A673 (cell line): ENCODE results near the gene CFAP100. TPM values are rescaled to one million over a fixed set of nuclear protein-coding genes. Genes with fewer than 3 reads are reported as not detected.

ENCODE experiments used
- BruUV-seq: library from RNA; stranded (reverse); fragments of 400-500 nt; replicated peaks from 2 replicates; lab custom pipeline; 2021; lab: Mats Ljungman, UMichigan
- CTCF ChIA-PET: fragments of 300-600 bp; sonication (Branson Sonifier 250); formaldehyde crosslinking; loops from one replicate; lab custom pipeline; 2022; ENCODE audit warnings: antibody characterized with exemption; lab: Charles Lee
- POLR2A ChIA-PET: fragments of 300-600 bp; sonication (Branson Sonifier 250); formaldehyde crosslinking; loops from one replicate; lab custom pipeline; 2022; ENCODE audit warnings: antibody characterized with exemption; ENCODE audit not compliant: low non-redundant PET; lab: Charles Lee
- DNase-seq: peaks from one replicate; pipeline ENCODE4 v3.0.0-alpha.2; 2015; ENCODE audit warnings: low spot score
- H3K27ac ChIP-seq: fragments of 200-600 bp; sonication (generic); 2 replicates; pipeline ENCODE4 v1.5.1; 2016; ENCODE audit warnings: mixed run types, low read depth, mild to moderate bottlenecking, mixed read lengths, antibody characterized with exemption, low read length; ENCODE audit not compliant: poor library complexity, severe bottlenecking
- H3K27me3 ChIP-seq: fragments of 200-600 bp; sonication (generic); replicated peaks from 2 replicates; pipeline ENCODE4 v1.6.1; 2017; ENCODE audit warnings: mixed run types, low read depth, mild to moderate bottlenecking, mixed read lengths, antibody characterized with exemption, low read length; ENCODE audit not compliant: insufficient read depth, poor library complexity
- H3K36me3 ChIP-seq: fragments of 200-600 bp; sonication (generic); 2 replicates; pipeline ENCODE4 v1.6.1; 2016; ENCODE audit warnings: mixed run types, mild to moderate bottlenecking, mixed read lengths, antibody characterized with exemption, low read length; ENCODE audit not compliant: insufficient read depth, poor library complexity, severe bottlenecking
- H3K4me1 ChIP-seq: fragments of 200-600 bp; sonication (generic); 2 replicates; pipeline ENCODE4 v1.6.1; 2017; ENCODE audit warnings: mixed run types, mild to moderate bottlenecking, mixed read lengths, antibody characterized with exemption, low read length; ENCODE audit not compliant: insufficient read depth, poor library complexity, severe bottlenecking
- H3K4me3 ChIP-seq: fragments of 200-600 bp; sonication (generic); 2 replicates; pipeline ENCODE4 v1.5.1; 2016; ENCODE audit warnings: low read depth, mixed run types, mild to moderate bottlenecking, mixed read lengths, low read length; ENCODE audit not compliant: poor library complexity, severe bottlenecking
- H3K9me3 ChIP-seq: fragments of 200-600 bp; sonication (generic); 2 replicates; pipeline ENCODE4 v1.6.1; 2016; ENCODE audit warnings: mixed run types, low read depth, mild to moderate bottlenecking, mixed read lengths, antibody characterized with exemption, low read length; ENCODE audit not compliant: poor library complexity, severe bottlenecking
- CTCF ChIP-seq: fragments of 300-800, 200-600 bp; sonication (generic); conservative IDR thresholded peaks from 2 replicates; pipeline ENCODE4 v1.5.1; 2017; ENCODE audit warnings: low read depth, mild to moderate bottlenecking, antibody characterized with exemption, low read length, moderate library complexity, mixed read lengths
- EZH2 ChIP-seq: fragments of 200-600 bp; sonication (generic); IDR thresholded peaks from 2 replicates; pipeline ENCODE4 v1.6.1; 2017; ENCODE audit warnings: borderline replicate concordance, low read depth, mild to moderate bottlenecking, mixed read lengths, antibody characterized with exemption, low read length; ENCODE audit not compliant: poor library complexity, severe bottlenecking
- intact Hi-C: fragments of 100-400 bp; cut with micrococcal nuclease; formaldehyde crosslinking; loops from one replicate; pipeline ENCODE4 v1.10.0; 2022; ENCODE audit not compliant: unreplicated experiment
- total RNA-seq: library from RNA; stranded (reverse); gene quantifications from 2 replicates; pipeline ENCODE4 v1.2.3, GENCODE V29; 2021

Gene CFAP100
- total RNA-seq, 1 experiment from 2014 or later, result not detected

- intact Hi-C loops, result no loop called here
- POLR2A ChIA-PET, result no interaction called here
- TF ChIP-seq EZH2 (no peak), CTCF (no peak)
- no peak for DNase-seq
- CTCF ChIA-PET, result no interaction called here
- Histone ChIP-seq H3K36me3 (peaks cover 94% of the 10 kb centered on the region), H3K27me3 (no peaks in the 10 kb centered on the region), H3K27ac (no peak overlapping the region), H3K9me3 (no peaks in the 10 kb centered on the region), H3K4me3 (no peak overlapping the region), H3K4me1 (no peaks in the 10 kb centered on the region)
- TSS peak; percentile 7 for BruUV-seq
Measured at GRCh38 chr3:126459111-126459762, 64.5 kb downstream of the CFAP100 start.

GRCh38 chr3:126459763-126460127 lies 65.0 kb downstream of the CFAP100 start:
- no peak overlapping the region for H3K27ac ChIP-seq
- TF ChIP-seq EZH2 (no peak), CTCF (no peak)
- H3K4me1 ChIP-seq, result no peaks in the 10 kb centered on the region
- H3K9me3 ChIP-seq, result no peaks in the 10 kb centered on the region
- ChIA-PET CTCF (no interaction called here), POLR2A (no interaction called here)
- intact Hi-C loops, result no loop called here
- H3K4me3 ChIP-seq, result no peak overlapping the region
- BruUV-seq, result no TSS peak
- DNase-seq, result no peak
- H3K36me3 ChIP-seq, result peaks cover 95% of the 10 kb centered on the region
- no peaks in the 10 kb centered on the region for H3K27me3 ChIP-seq

- CTCF ChIA-PET, result no interaction called here
- H3K9me3 ChIP-seq, result no peaks in the 10 kb centered on the region
- no peaks in the 10 kb centered on the region for H3K4me1 ChIP-seq
- peaks cover 95% of the 10 kb centered on the region for H3K36me3 ChIP-seq
- no peak for DNase-seq
- H3K27ac ChIP-seq, result no peak overlapping the region
- BruUV-seq, result no TSS peak
- no peak for TF ChIP-seq CTCF
- no peak for TF ChIP-seq EZH2
- H3K27me3 ChIP-seq, result no peaks in the 10 kb centered on the region
- intact Hi-C loops, result no loop called here
- POLR2A ChIA-PET, result no interaction called here
- no peak overlapping the region for H3K4me3 ChIP-seq
Measured at GRCh38 chr3:126460381-126460780, 65.7 kb downstream of the CFAP100 start.
